Epithelial cell of proximal tubule (primary cell): ENCODE measurements around the gene LCE5A. TPM values are rescaled to one million over a fixed set of nuclear protein-coding genes. Genes with fewer than 3 reads are reported as not detected.
"Not testable (repeated sequence)": the region's sequence is repeated elsewhere in the genome, so short reads cannot be mapped to it uniquely, and the experiment has no call there.

Experiments
- DNase-seq: peaks from one replicate; pipeline ENCODE4 v3.0.0-alpha.2; 2011; ENCODE audit warnings: low read depth
- H3K4me3 ChIP-seq: 2 replicates; pipeline ENCODE4 v1.5.1; 2011; ENCODE audit warnings: low read depth, mild to moderate bottlenecking, low read length
- total RNA-seq: library from RNA; depleted of rRNA; stranded (reverse); fragments of >200 nt; gene quantifications from 2 replicates; pipeline ENCODE4 v1.2.3, GENCODE V29; 2015
- TF ChIP-seq, protein P1 (sequence below): conservative IDR thresholded peaks from 2 replicates; pipeline ENCODE4 v1.5.1; 2012; ENCODE audit warnings: low read depth, mild to moderate bottlenecking, low read length

LCE5A gene
- total RNA-seq, 1 donor from 2014 or later: not detected

DNA sequence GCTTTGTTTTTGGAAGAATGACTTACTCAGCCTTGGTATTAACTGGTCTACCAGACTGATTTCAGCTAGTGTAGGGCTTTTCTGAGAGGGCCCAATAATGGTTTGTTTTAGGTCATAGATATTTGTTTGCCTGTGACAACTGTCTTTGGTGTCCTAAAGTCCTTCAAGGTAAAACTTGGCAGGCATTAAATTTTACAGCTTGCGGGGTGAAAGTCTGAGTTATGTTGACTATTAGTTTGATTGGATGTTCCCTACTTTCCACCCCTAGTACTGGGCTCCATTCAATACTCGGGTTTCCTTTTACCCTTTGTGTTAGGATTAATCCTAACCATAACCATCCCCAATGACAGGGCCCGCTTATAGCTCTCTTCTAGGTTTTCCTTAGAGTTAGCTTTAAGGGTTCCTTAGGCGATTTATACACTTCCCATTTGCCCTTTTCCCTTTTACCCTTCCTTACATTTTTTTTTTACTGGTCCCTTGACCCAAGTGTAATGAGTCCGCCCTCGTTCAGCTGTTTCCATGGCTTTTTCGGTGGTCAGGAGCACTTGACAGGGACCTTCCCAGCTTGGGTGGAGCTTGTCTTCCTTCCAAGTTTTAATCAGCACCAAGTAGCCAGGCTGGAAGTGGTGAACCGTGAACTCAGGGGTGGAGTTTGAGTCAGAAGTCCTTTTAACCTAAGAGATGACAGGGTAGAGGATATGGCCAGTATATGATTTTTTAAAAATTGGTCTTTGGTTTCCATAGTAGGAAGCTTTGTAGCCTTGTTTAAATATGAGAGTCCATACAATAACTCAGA lies 28.5 kb upstream of the LCE5A start:
- TF ChIP-seq, protein P1, sequence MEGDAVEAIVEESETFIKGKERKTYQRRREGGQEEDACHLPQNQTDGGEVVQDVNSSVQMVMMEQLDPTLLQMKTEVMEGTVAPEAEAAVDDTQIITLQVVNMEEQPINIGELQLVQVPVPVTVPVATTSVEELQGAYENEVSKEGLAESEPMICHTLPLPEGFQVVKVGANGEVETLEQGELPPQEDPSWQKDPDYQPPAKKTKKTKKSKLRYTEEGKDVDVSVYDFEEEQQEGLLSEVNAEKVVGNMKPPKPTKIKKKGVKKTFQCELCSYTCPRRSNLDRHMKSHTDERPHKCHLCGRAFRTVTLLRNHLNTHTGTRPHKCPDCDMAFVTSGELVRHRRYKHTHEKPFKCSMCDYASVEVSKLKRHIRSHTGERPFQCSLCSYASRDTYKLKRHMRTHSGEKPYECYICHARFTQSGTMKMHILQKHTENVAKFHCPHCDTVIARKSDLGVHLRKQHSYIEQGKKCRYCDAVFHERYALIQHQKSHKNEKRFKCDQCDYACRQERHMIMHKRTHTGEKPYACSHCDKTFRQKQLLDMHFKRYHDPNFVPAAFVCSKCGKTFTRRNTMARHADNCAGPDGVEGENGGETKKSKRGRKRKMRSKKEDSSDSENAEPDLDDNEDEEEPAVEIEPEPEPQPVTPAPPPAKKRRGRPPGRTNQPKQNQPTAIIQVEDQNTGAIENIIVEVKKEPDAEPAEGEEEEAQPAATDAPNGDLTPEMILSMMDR: no peak
- H3K4me3 ChIP-seq: no peak overlapping the region
- no peak for DNase-seq

DNA sequence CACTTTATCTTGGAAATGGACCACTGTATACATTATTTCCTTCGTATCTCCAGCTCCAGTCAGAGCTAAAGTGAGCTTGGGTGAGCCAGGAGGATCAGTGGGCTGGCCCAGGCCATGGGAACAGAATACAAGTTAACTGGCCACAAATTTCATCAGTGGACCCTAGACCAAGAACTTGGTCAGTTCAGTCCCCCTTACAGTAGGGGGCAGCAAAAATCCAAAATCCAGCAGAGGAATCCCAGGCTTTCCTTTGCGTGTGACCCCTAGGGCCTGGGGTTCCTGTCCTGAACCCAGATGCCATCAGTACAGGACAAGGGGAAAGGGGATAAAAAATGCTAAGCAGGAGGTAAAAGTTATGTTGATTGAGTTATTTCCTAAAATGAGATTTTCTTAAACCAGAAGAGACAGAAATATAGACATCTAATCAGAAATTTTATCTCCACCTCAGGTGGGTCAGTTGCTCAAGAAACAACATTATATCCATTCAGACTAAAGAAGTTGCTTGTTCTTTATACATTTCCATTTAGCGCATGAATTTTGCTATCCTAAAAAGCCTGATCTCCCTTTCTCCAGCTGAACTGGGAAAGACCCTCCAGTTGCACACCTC lies 24.1 kb upstream of the LCE5A start:
- no peak overlapping the region for H3K4me3 ChIP-seq
- TF ChIP-seq, protein P1: peak; percentile 57
- DNase-seq: no peak

DNA sequence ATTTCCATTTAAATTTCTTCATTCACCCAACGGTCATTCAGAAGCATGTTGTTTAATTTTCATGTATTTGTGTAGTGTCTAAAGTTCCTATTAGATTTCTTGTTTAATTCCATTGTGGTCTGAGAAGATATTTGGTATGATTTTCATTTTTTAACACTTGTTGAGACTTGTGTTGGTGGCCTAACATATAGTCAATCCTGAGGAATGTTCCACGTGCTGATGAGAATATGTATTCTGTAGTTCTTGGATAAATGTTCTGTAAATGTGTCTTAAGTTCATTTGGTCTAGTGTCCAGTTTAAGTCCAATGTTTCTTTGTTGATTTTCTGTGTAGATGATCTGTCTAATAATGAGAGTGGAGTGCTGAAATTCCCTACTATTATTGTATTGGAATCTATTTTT lies 22.7 kb upstream of the LCE5A start:
- TF ChIP-seq, protein P1: no peak
- no peak for DNase-seq
- no peak overlapping the region for H3K4me3 ChIP-seq

DNA sequence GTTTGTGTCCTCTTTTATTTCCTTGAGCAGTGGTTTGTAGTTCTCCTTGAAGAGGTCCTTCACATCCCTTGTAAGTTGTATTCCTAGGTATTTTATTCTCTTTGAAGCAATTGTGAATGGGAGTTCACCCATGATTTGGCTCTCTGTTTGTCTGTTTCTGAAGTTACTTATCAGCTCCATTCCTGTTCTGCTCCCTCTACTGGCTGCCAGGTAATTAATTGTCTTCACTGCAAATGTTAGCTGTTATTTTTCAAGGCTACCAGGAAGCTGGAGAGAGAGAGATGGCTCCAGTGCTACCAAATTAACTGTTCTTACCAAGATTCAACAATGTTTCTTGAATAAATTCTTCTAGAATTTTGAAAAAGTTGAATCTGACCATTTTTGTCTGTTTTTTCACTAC lies 19.1 kb upstream of the LCE5A start:
- not testable (repeated sequence) for H3K4me3 ChIP-seq, DNase-seq
- TF ChIP-seq, protein P1: peak; percentile 43

DNA sequence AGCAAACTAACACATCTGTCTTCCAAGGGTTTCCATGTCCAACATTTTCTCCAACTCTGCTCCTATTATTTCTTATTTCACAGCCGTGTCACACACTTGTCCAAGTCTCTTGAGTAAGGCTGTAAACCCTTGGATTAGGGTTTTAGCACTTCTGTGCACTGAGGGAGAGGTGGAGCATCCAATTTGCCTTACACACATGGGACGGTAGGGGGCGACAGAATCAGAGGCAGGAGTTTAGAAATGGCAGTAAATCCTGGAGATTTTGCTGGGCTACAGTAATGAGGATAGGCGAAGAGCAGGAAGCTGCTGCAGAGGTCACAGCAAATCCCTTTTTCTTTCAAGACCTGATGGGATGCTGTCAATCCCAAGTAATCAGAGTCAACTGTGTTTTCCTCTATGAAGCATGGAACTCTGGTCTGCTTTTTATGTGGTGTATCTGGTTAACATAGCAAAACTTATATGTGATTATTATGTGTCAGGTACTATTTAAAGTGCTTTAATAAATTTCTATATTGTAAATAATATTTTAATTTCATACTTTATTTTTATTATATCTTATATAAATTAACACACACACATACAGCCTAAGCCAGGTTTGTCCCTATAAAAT lies 15.4 kb upstream of the LCE5A start:
- DNase-seq: no peak
- H3K4me3 ChIP-seq: no peak overlapping the region
- TF ChIP-seq, protein P1: peak; percentile 66

DNA sequence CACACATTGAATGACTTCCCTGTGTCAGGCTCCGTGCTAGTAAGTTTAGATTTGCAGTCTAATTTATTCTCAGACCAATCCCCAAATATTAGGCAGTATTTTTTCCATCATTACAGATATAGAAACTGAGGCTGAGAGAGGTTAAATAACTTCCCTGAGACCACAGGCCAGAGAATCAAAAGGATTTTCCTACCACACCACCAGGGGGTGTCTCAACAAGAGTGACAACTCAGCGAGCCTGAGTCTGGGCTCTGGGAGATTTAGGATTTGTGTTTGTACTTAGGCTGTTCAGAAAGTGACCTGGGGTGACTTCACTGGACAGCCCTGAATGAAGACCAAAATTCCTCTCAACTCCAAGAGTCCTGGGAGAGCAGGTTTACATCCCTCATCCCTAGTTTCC lies 13.3 kb upstream of the LCE5A start:
- TF ChIP-seq, protein P1: peak; percentile 55
- no peak overlapping the region for H3K4me3 ChIP-seq
- DNase-seq: no peak
